ENCODE data around the gene CRISPLD2.

The CRISPLD2 gene

GRCh38 chr16:84818989-84819643, 669 bp upstream of the CRISPLD2 start:
- Histone ChIP-seq H2BK5ac (ENCODE audit: low read length) (no peak overlapping the region), H3K18ac (ENCODE audit: low read length) (peak overlapping the region; percentile 57), H2AFZ (ENCODE audit: low read length) (peak overlapping the region; percentile 91), H3K23ac (ENCODE audit: low read depth, low read length, poor library complexity) (peak overlapping the region; percentile 86), H4K8ac (ENCODE audit: low read depth, low read length) (no peak overlapping the region), H3K14ac (ENCODE audit: low read length) (no peak overlapping the region), H4K91ac (ENCODE audit: low read depth, low read length, poor library complexity) (no peak overlapping the region), H3K4ac (ENCODE audit: low read length) (no peak overlapping the region), H3K4me2 (ENCODE audit: insufficient read depth, low read length, poor library complexity, severe bottlenecking) (peak overlapping the region; percentile 97), H2BK15ac (ENCODE audit: low read length) (no peak overlapping the region), H3K36me3 (replicated peaks in 1 of 2; ENCODE audit: control insufficient read depth in 2 of 2, insufficient read depth in 2 of 2, low read length in 2 of 2) (no peaks in the 10 kb centered on the region), H2BK120ac (ENCODE audit: low read depth, low read length) (no peak overlapping the region), H3K9me3 (replicated peaks in 1 of 2; ENCODE audit: control insufficient read depth in 2 of 2, insufficient read depth in 1 of 2, low read depth in 1 of 2, low read length in 2 of 2) (peaks cover 0 to 2% of the 10 kb centered on the region in 2 donors), H3K4me1 (ENCODE audit: control insufficient read depth in 2 of 2, insufficient read depth in 1 of 2, low read depth in 1 of 2, low read length in 2 of 2) (peaks cover 3 to 6% of the 10 kb centered on the region in 2 donors), H3K79me1 (ENCODE audit: low read depth, low read length) (no peaks in the 10 kb centered on the region), H3K27me3 (ENCODE audit: control insufficient read depth in 3 of 3, insufficient read depth in 3 of 3, low read depth in 1 of 3, low read length in 3 of 3) (peaks cover 0 to 75% (median 29%) of the 10 kb centered on the region in 3 experiments), H3K9ac (ENCODE audit: low read depth, low read length, poor library complexity) (no peak overlapping the region), H2BK12ac (ENCODE audit: low read length) (no peak overlapping the region), H2AK5ac (ENCODE audit: low read depth, low read length) (no peak overlapping the region), H3K27ac (replicated peaks; ENCODE audit: low read length) (no peak overlapping the region), H3K4me3 (ENCODE audit: low read length in 2 of 2) (peak overlapping the region in 1 of 2 donors; percentile 11)
- WGBS, 2 donors (ENCODE audit: extremely low coverage in 2 of 2, insufficient read length in 2 of 2, insufficient replicate concordance in 1 of 2): no CpG with 5 or more reads among the region's 29 CpGs
- DNase-seq (ENCODE audit: low spot score): no peak

GRCh38 chr16:84820305-84820684, 510 bp downstream of the CRISPLD2 start:
- H3K27me3 ChIP-seq (ENCODE audit: control insufficient read depth in 3 of 3, insufficient read depth in 3 of 3, low read depth in 1 of 3, low read length in 3 of 3): peaks cover 0 to 69% (median 31%) of the 10 kb centered on the region in 3 experiments
- no peak overlapping the region for H3K4ac ChIP-seq (ENCODE audit: low read length)
- H3K18ac ChIP-seq (ENCODE audit: low read length): no peak overlapping the region
- no peak overlapping the region for H3K14ac ChIP-seq (ENCODE audit: low read length)
- no CpG with 5 or more reads among the region's 8 CpGs for WGBS, 2 donors (ENCODE audit: extremely low coverage in 2 of 2, insufficient read length in 2 of 2, insufficient replicate concordance in 1 of 2)
- no peak overlapping the region for H3K9ac ChIP-seq (ENCODE audit: low read depth, low read length, poor library complexity)
- no peak overlapping the region for H3K27ac ChIP-seq (replicated peaks; ENCODE audit: low read length)
- no peak overlapping the region for H2BK120ac ChIP-seq (ENCODE audit: low read depth, low read length)
- no peaks in the 10 kb centered on the region for H3K36me3 ChIP-seq (replicated peaks in 1 of 2; ENCODE audit: control insufficient read depth in 2 of 2, insufficient read depth in 2 of 2, low read length in 2 of 2)
- H2AK5ac ChIP-seq (ENCODE audit: low read depth, low read length): no peak overlapping the region
- H2AFZ ChIP-seq (ENCODE audit: low read length): peak overlapping the region; percentile 91
- H4K8ac ChIP-seq (ENCODE audit: low read depth, low read length): no peak overlapping the region
- H3K4me1 ChIP-seq (ENCODE audit: control insufficient read depth in 2 of 2, insufficient read depth in 1 of 2, low read depth in 1 of 2, low read length in 2 of 2): peaks cover 3 to 6% of the 10 kb centered on the region in 2 donors
- H3K79me1 ChIP-seq (ENCODE audit: low read depth, low read length): no peaks in the 10 kb centered on the region
- H3K23ac ChIP-seq (ENCODE audit: low read depth, low read length, poor library complexity): no peak overlapping the region
- H2BK15ac ChIP-seq (ENCODE audit: low read length): no peak overlapping the region
- H3K4me3 ChIP-seq (ENCODE audit: low read length in 2 of 2): peak overlapping the region; percentile 42 to 77
- H4K91ac ChIP-seq (ENCODE audit: low read depth, low read length, poor library complexity): no peak overlapping the region
- peaks cover 0 to 2% of the 10 kb centered on the region in 2 donors for H3K9me3 ChIP-seq (replicated peaks in 1 of 2; ENCODE audit: control insufficient read depth in 2 of 2, insufficient read depth in 1 of 2, low read depth in 1 of 2, low read length in 2 of 2)
- H2BK5ac ChIP-seq (ENCODE audit: low read length): no peak overlapping the region
- DNase-seq (ENCODE audit: low spot score): no peak
- no peak overlapping the region for H2BK12ac ChIP-seq (ENCODE audit: low read length)
- no peak overlapping the region for H3K4me2 ChIP-seq (ENCODE audit: insufficient read depth, low read length, poor library complexity, severe bottlenecking)

GRCh38 chr16:84820771-84821170, 986 bp downstream of the CRISPLD2 start:
- no peaks in the 10 kb centered on the region for H3K36me3 ChIP-seq (replicated peaks in 1 of 2; ENCODE audit: control insufficient read depth in 2 of 2, insufficient read depth in 2 of 2, low read length in 2 of 2)
- H2AK5ac ChIP-seq (ENCODE audit: low read depth, low read length): no peak overlapping the region
- no peak overlapping the region for H3K27ac ChIP-seq (replicated peaks; ENCODE audit: low read length)
- no peak overlapping the region for H2BK12ac ChIP-seq (ENCODE audit: low read length)
- no peak for DNase-seq (ENCODE audit: low spot score)
- H3K14ac ChIP-seq (ENCODE audit: low read length): no peak overlapping the region
- H2AFZ ChIP-seq (ENCODE audit: low read length): no peak overlapping the region
- H2BK5ac ChIP-seq (ENCODE audit: low read length): no peak overlapping the region
- H3K4me3 ChIP-seq (ENCODE audit: low read length in 2 of 2): no peak overlapping the region
- H2BK120ac ChIP-seq (ENCODE audit: low read depth, low read length): no peak overlapping the region
- no peak overlapping the region for H3K4ac ChIP-seq (ENCODE audit: low read length)
- peaks cover 3 to 6% of the 10 kb centered on the region in 2 donors for H3K4me1 ChIP-seq (ENCODE audit: control insufficient read depth in 2 of 2, insufficient read depth in 1 of 2, low read depth in 1 of 2, low read length in 2 of 2)
- WGBS, 2 donors (ENCODE audit: extremely low coverage in 2 of 2, insufficient read length in 2 of 2, insufficient replicate concordance in 1 of 2): no CpG with 5 or more reads among the region's 12 CpGs
- no peak overlapping the region for H3K23ac ChIP-seq (ENCODE audit: low read depth, low read length, poor library complexity)
- no peak overlapping the region for H4K91ac ChIP-seq (ENCODE audit: low read depth, low read length, poor library complexity)
- H3K4me2 ChIP-seq (ENCODE audit: insufficient read depth, low read length, poor library complexity, severe bottlenecking): no peak overlapping the region
- H4K8ac ChIP-seq (ENCODE audit: low read depth, low read length): no peak overlapping the region
- no peaks in the 10 kb centered on the region for H3K79me1 ChIP-seq (ENCODE audit: low read depth, low read length)
- no peak overlapping the region for H3K9ac ChIP-seq (ENCODE audit: low read depth, low read length, poor library complexity)
- H3K18ac ChIP-seq (ENCODE audit: low read length): no peak overlapping the region
- H2BK15ac ChIP-seq (ENCODE audit: low read length): no peak overlapping the region
- H3K9me3 ChIP-seq (replicated peaks in 1 of 2; ENCODE audit: control insufficient read depth in 2 of 2, insufficient read depth in 1 of 2, low read depth in 1 of 2, low read length in 2 of 2): peaks cover 0 to 2% of the 10 kb centered on the region in 2 donors
- peaks cover 0 to 65% (median 31%) of the 10 kb centered on the region in 3 experiments for H3K27me3 ChIP-seq (ENCODE audit: control insufficient read depth in 3 of 3, insufficient read depth in 3 of 3, low read depth in 1 of 3, low read length in 3 of 3)

- DNase-seq (ENCODE audit: low spot score): no peak
- peaks cover 0 to 2% of the 10 kb centered on the region in 2 donors for H3K9me3 ChIP-seq (replicated peaks in 1 of 2; ENCODE audit: control insufficient read depth in 2 of 2, insufficient read depth in 1 of 2, low read depth in 1 of 2, low read length in 2 of 2)
- H3K4me2 ChIP-seq (ENCODE audit: insufficient read depth, low read length, poor library complexity, severe bottlenecking): no peak overlapping the region
- H3K79me1 ChIP-seq (ENCODE audit: low read depth, low read length): no peaks in the 10 kb centered on the region
- peaks cover 3 to 6% of the 10 kb centered on the region in 2 donors for H3K4me1 ChIP-seq (ENCODE audit: control insufficient read depth in 2 of 2, insufficient read depth in 1 of 2, low read depth in 1 of 2, low read length in 2 of 2)
- H2BK12ac ChIP-seq (ENCODE audit: low read length): no peak overlapping the region
- H2AK5ac ChIP-seq (ENCODE audit: low read depth, low read length): peak overlapping the region; percentile 11
- H2BK120ac ChIP-seq (ENCODE audit: low read depth, low read length): no peak overlapping the region
- H3K23ac ChIP-seq (ENCODE audit: low read depth, low read length, poor library complexity): no peak overlapping the region
- no peak overlapping the region for H3K4me3 ChIP-seq (ENCODE audit: low read length in 2 of 2)
- H3K27ac ChIP-seq (replicated peaks; ENCODE audit: low read length): no peak overlapping the region
- H3K14ac ChIP-seq (ENCODE audit: low read length): no peak overlapping the region
- H4K91ac ChIP-seq (ENCODE audit: low read depth, low read length, poor library complexity): no peak overlapping the region
- H3K18ac ChIP-seq (ENCODE audit: low read length): no peak overlapping the region
- no peak overlapping the region for H3K4ac ChIP-seq (ENCODE audit: low read length)
- H4K8ac ChIP-seq (ENCODE audit: low read depth, low read length): peak overlapping the region; percentile 29
- no CpG with 5 or more reads among the region's 9 CpGs for WGBS, 2 donors (ENCODE audit: extremely low coverage in 2 of 2, insufficient read length in 2 of 2, insufficient replicate concordance in 1 of 2)
- H2AFZ ChIP-seq (ENCODE audit: low read length): no peak overlapping the region
- H3K27me3 ChIP-seq (ENCODE audit: control insufficient read depth in 3 of 3, insufficient read depth in 3 of 3, low read depth in 1 of 3, low read length in 3 of 3): peaks cover 0 to 65% (median 31%) of the 10 kb centered on the region in 3 experiments
- H3K36me3 ChIP-seq (replicated peaks in 1 of 2; ENCODE audit: control insufficient read depth in 2 of 2, insufficient read depth in 2 of 2, low read length in 2 of 2): no peaks in the 10 kb centered on the region
- H2BK5ac ChIP-seq (ENCODE audit: low read length): no peak overlapping the region
- no peak overlapping the region for H3K9ac ChIP-seq (ENCODE audit: low read depth, low read length, poor library complexity)
- no peak overlapping the region for H2BK15ac ChIP-seq (ENCODE audit: low read length)
Observed at GRCh38 chr16:84821179-84821578, 1.4 kb downstream of the CRISPLD2 start.
